Activated CD4-positive, alpha-beta T cell treated with anti-CD3 and anti-CD28 coated beads for 36 hours (primary cell): ENCODE data around the gene AK5. TPM values are rescaled to one million over a fixed set of nuclear protein-coding genes. Genes with fewer than 3 reads are reported as not detected.

Source experiments
- ATAC-seq: fragments of 200-7000 bp; cut with Tn5 transposase; one replicate; pipeline ENCODE4 v1.10.0; 2021; ENCODE audit warnings: mild to moderate bottlenecking, moderate library complexity
- CTCF ChIA-PET: fragments of 350-600 bp; sonication (Branson Sonifier 250); formaldehyde crosslinking; loops from one replicate; lab custom pipeline; 2021; ENCODE audit warnings: antibody characterized with exemption; lab: Charles Lee
- POLR2A ChIA-PET: fragments of 350-600 bp; sonication (Branson Sonifier 250); formaldehyde crosslinking; loops from one replicate; lab custom pipeline; 2021; ENCODE audit warnings: antibody characterized with exemption, inconsistent platforms; lab: Charles Lee
- DNase-seq: peaks from one replicate; pipeline ENCODE4 v3.0.0-alpha.2; 2020
- H3K27ac Mint-ChIP-seq: one replicate; pipeline ENCODE4 v1.8.0; 2021; ENCODE audit warnings: mixed read lengths
- H3K27me3 Mint-ChIP-seq: one replicate; pipeline ENCODE4 v1.8.0; 2021; ENCODE audit warnings: mixed read lengths
- H3K36me3 Mint-ChIP-seq: one replicate; pipeline ENCODE4 v1.8.0; 2021; ENCODE audit warnings: low read depth, mixed read lengths
- H3K4me1 Mint-ChIP-seq: one replicate; pipeline ENCODE4 v1.8.0; 2021; ENCODE audit warnings: mixed read lengths
- H3K4me3 Mint-ChIP-seq: one replicate; pipeline ENCODE4 v1.8.0; 2021; ENCODE audit warnings: mild to moderate bottlenecking, moderate library complexity, mixed read lengths
- H3K9me3 Mint-ChIP-seq: one replicate; pipeline ENCODE4 v1.8.0; 2021; ENCODE audit warnings: low read depth, mixed read lengths
- intact Hi-C, 2 experiments: fragments of 100-400 bp; cut with DNase I in 1 of 2; cut with micrococcal nuclease in 1 of 2; formaldehyde crosslinking; loops; one replicate each; pipeline versions ENCODE4 v1.14.2 to v1.15.1; 2022 to 2024; cut with DNase I, micrococcal nuclease
- total RNA-seq, 2 experiments: library from RNA; stranded (reverse); gene quantifications; one replicate each; pipeline ENCODE4 v1.2.3, GENCODE V29; 2021

The AK5 gene
- total RNA-seq, 2 experiments from 2014 or later = 9.9 TPM

DNA sequence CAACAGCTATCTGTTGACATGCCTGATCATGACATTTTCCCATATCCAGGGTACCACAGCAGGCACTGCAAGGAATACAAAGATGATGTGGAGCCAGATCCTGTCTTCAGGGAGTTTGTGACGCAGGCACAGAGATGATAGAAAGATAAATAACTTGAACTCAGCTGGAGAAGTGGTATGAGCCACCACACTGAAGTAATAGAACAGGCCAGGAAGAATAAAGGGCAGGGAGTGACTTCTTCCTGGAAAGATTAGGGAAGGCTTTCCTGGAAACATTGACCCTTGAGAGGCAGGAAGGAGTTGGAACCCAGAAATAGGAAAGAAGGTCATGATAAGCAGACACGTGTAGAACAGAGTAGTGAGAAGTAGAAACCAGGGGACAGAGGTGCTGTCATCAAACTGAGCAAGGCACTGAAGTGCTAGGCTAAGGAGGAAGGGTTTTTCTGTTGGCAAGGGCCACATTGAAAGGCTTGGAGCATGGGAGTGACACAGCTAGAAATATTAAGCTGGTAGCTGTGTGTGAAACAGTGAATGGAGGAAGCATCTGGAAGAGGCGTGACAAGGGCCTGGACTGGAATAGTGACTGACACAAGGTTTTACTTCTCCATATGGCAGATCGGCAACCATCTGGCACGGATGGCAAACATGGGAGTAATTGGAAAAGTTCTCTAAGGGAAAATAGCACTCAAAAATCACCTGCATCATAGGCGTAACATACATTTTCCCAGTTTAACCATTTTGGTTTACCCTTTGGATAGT, 68.4 kb downstream of the AK5 start:
- Mint-ChIP-seq H3K27ac (no peak overlapping the region), H3K4me1 (peaks cover 31% of the 10 kb centered on the region), H3K4me3 (no peak overlapping the region), H3K36me3 (peaks cover 5% of the 10 kb centered on the region), H3K9me3 (peaks cover 2% of the 10 kb centered on the region), H3K27me3 (no peaks in the 10 kb centered on the region)
- POLR2A ChIA-PET = no interaction called here
- intact Hi-C loops = no loop called here
- DNase-seq = no peak
- CTCF ChIA-PET = interaction anchor here (0.7 kb wide), 1 partner anchor 13 kb away, joined by 3 read pairs; no protein-coding TSS in a partner anchor
- ATAC-seq = no peak

DNA sequence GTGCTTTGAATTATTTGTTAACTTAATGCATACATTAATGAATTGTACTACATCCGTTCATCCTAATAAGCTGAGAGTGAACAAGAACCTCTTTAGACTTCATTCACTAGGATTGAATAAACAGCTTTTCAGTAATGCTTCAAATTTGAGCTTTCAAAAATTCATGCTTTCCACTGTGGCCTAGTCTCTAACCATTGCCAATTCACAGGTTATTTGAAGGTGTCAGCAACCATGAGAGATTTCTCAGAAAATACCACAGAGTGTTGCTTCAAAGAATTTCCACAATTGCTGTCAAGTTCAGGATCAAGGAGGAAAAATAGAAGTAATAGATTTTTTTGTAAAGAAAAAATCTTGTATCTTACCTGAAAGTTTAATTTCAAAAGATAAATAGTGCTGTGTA, 72.7 kb downstream of the AK5 start:
- Mint-ChIP-seq H3K4me3 (no peak overlapping the region), H3K9me3 (peaks cover 2% of the 10 kb centered on the region), H3K27me3 (no peaks in the 10 kb centered on the region), H3K36me3 (no peaks in the 10 kb centered on the region), H3K27ac (no peak overlapping the region), H3K4me1 (peaks cover 11% of the 10 kb centered on the region)
- DNase-seq = no peak
- CTCF ChIA-PET = interaction anchor here (0.6 kb wide), 1 partner anchor 73 kb away, joined by 4 read pairs; the partner anchor contains the start of gene AK5
- ATAC-seq = no peak
- POLR2A ChIA-PET = no interaction called here
- intact Hi-C loops = no loop called here

DNA sequence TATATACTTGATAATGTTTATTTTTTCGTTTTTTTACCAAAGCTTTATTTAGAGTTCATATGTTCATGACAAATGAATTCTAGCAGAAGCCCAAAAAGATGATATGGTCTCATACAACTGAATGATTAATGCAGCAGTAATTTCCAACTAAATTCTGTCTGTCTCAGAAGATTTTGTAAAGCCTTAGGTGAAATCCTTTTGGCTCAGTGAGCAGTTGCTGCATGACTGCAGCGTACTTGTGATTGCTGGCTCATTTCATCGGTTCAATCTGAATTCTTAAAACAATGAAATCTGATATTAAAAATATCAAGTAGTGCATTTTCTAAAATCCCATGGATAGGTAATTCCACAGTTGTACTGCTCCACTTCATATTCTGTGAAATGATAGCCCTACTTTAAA, 73.2 kb downstream of the AK5 start:
- ATAC-seq (no peak), DNase-seq (no peak)
- peaks cover 15% of the 10 kb centered on the region for H3K4me1 Mint-ChIP-seq
- H3K27me3 Mint-ChIP-seq = no peaks in the 10 kb centered on the region
- intact Hi-C loops = no loop called here
- no peak overlapping the region for H3K27ac Mint-ChIP-seq
- POLR2A ChIA-PET = no interaction called here
- CTCF ChIA-PET = interaction anchor here (0.6 kb wide), 1 partner anchor 73 kb away, joined by 4 read pairs; the partner anchor contains the start of gene AK5
- H3K9me3 Mint-ChIP-seq = peaks cover 2% of the 10 kb centered on the region
- H3K4me3 Mint-ChIP-seq = no peak overlapping the region
- no peaks in the 10 kb centered on the region for H3K36me3 Mint-ChIP-seq

DNA sequence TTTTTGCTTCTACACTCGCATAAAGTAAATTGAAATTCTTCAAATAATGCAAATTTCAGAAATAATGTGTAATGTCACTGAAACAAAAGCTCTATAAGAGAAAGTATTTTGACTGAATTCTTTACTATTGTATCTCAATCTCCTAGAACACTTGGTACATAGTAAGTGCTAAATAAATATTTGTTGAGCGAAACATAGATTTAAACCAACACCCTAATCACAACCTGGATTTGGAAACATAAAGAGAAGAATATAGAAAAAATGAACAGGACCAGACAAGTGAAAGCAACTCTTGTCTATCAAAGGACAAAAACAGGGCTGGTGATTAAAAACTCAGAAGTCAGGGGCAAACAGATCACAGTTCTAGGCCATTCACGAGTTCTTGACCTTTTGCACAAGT, 74.3 kb downstream of the AK5 start:
- Mint-ChIP-seq H3K9me3 (no peaks in the 10 kb centered on the region), H3K27ac (no peak overlapping the region), H3K36me3 (no peaks in the 10 kb centered on the region), H3K27me3 (no peaks in the 10 kb centered on the region), H3K4me1 (peaks cover 20% of the 10 kb centered on the region), H3K4me3 (no peak overlapping the region)
- ATAC-seq (no peak), DNase-seq (no peak)
- ChIA-PET POLR2A (no interaction called here), CTCF (no interaction called here)
- intact Hi-C loops = no loop called here

DNA sequence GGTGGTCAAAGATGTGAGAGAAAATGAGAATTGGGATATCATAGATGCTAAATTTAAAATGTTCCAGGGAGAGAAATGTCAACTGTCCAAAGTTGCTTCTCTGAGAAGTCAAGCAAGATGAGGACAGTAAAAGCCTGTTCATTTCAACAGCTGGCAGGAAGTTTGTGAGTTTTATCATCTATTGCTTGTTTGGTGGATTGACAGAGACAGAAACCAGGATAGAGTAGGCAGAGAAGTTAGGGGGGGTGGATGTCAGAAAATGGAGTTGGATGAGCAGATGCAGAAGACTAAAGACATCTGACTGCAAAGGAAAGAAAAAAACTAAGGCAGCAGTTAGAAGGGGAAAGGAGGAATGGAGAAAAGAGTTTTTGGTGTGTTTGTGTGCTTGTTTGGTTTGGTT, 78.4 kb downstream of the AK5 start:
- DNase-seq (no peak), ATAC-seq (no peak)
- no peaks in the 10 kb centered on the region for H3K27me3 Mint-ChIP-seq
- ChIA-PET POLR2A (no interaction called here), CTCF (no interaction called here)
- no peaks in the 10 kb centered on the region for H3K9me3 Mint-ChIP-seq
- H3K4me1 Mint-ChIP-seq = peaks cover 9% of the 10 kb centered on the region
- H3K36me3 Mint-ChIP-seq = no peaks in the 10 kb centered on the region
- no peak overlapping the region for H3K4me3 Mint-ChIP-seq
- intact Hi-C loops = no loop called here
- H3K27ac Mint-ChIP-seq = no peak overlapping the region

DNA sequence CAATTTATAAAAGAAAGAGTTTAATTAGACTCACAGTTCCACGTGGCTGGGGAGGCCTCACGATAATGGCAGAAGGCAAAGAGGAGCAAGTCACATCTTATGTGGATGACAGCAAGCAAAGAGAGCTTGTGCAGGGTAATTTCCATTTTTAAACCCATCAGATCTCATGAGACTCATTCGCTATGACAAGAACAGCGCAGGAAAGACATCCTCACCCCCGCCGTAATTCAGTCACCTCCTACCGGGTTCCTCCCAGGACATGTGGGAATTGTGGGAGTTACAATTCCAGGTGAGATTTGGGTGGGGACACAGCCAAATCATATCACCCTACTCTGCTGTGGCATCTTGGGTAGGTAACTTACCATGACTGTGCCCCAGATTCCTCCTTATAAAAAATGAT, 79.8 kb downstream of the AK5 start:
- no peaks in the 10 kb centered on the region for H3K9me3 Mint-ChIP-seq
- DNase-seq = no peak
- ChIA-PET CTCF (no interaction called here), POLR2A (no interaction called here)
- no peaks in the 10 kb centered on the region for H3K27me3 Mint-ChIP-seq
- H3K4me1 Mint-ChIP-seq = peaks cover 9% of the 10 kb centered on the region
- no peaks in the 10 kb centered on the region for H3K36me3 Mint-ChIP-seq
- intact Hi-C loops = no loop called here
- no peak overlapping the region for H3K4me3 Mint-ChIP-seq
- no peak for ATAC-seq
- H3K27ac Mint-ChIP-seq = no peak overlapping the region

DNA sequence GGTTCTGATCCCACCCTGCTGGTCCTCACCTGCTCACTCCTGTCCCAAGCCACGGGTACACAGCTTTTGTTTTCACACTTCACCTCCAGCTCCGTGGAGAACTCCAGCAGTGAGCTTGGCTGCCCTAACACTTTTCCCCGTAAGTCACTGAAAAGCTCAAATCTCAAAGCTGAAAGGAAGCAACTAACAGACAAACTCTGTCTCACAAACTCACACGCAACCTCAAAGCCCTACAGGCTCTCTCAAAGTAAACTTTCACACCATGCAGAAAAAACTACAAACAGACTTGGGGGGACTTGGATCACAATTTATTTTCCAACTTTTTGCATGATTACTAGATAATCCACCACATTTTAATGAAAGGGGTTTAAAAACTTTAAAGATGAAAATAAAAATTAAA, 88.3 kb downstream of the AK5 start:
- H3K9me3 Mint-ChIP-seq = no peaks in the 10 kb centered on the region
- ChIA-PET CTCF (no interaction called here), POLR2A (no interaction called here)
- DNase-seq (no peak), ATAC-seq (no peak)
- intact Hi-C loops = no loop called here
- no peak overlapping the region for H3K4me3 Mint-ChIP-seq
- peaks cover 24% of the 10 kb centered on the region for H3K4me1 Mint-ChIP-seq
- no peaks in the 10 kb centered on the region for H3K27me3 Mint-ChIP-seq
- no peaks in the 10 kb centered on the region for H3K36me3 Mint-ChIP-seq
- peak overlapping the region; percentile 60 for H3K27ac Mint-ChIP-seq

DNA sequence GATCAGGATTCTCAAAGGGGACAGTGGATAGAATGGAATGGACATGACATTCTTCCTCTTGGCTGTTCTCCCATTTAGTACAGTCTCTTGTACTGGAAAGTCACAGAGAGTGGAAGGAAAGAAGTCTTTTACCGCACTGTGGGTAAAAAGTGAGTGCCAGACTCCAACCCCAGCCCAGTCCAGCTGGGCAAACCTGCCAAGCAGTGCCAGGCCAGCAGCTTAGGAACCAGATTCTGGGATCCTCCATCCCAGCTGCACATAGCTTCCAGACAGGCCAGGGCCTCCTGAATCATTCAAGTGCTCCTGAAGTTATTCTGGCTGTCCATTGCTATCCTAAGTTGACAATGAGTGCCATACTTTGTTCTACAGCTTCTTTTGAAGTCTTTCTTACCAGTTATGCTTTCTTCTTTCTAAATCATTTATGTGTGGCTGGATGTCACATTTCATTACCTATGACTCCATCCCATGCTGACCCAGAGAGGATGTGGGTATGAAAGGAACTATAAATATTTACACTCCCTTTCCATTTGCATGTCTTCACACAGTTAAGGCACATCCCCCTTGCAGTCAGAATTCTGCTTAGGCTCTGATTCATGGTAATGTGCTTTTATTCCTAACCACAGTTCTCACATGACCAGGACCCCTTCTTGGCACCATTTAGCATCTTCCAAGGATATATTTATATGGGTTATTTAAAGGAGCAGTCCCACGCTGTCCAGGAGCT, 88.9 kb downstream of the AK5 start:
- ATAC-seq (peak; percentile 95), DNase-seq (peak; percentile 15)
- Mint-ChIP-seq H3K36me3 (no peaks in the 10 kb centered on the region), H3K9me3 (no peaks in the 10 kb centered on the region), H3K27me3 (no peaks in the 10 kb centered on the region), H3K27ac (no peak overlapping the region), H3K4me3 (no peak overlapping the region), H3K4me1 (peaks cover 24% of the 10 kb centered on the region)
- intact Hi-C loops = no loop called here
- ChIA-PET POLR2A (no interaction called here), CTCF (interaction anchor here (1.0 kb wide), 1 partner anchor 163 kb away, joined by 3 read pairs; no protein-coding TSS in a partner anchor)

DNA sequence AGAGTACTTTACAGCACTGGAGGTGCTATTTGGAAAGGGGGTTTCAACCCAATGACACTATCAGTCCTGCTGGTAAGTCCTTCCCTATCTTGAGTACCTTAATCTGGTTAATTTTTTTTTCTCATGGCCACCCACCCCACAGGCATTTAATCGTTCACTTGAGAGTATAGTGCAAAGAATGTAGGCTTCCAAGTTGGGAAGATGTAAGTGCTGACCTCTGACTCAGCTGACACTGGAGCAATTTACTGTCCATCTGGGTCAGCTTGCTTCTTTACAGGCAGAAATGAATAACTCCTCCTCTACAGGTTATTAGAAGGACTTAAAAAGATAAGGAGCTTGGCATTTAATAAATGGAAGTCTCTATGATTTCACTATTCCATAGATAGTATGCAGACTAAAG, 89.6 kb downstream of the AK5 start:
- no peak for DNase-seq
- intact Hi-C loops = no loop called here
- CTCF ChIA-PET = interaction anchor here (1.0 kb wide), 1 partner anchor 163 kb away, joined by 3 read pairs; no protein-coding TSS in a partner anchor
- no peak for ATAC-seq
- H3K9me3 Mint-ChIP-seq = no peaks in the 10 kb centered on the region
- no peak overlapping the region for H3K27ac Mint-ChIP-seq
- H3K36me3 Mint-ChIP-seq = no peaks in the 10 kb centered on the region
- no peaks in the 10 kb centered on the region for H3K27me3 Mint-ChIP-seq
- H3K4me3 Mint-ChIP-seq = no peak overlapping the region
- peaks cover 24% of the 10 kb centered on the region for H3K4me1 Mint-ChIP-seq
- POLR2A ChIA-PET = no interaction called here

DNA sequence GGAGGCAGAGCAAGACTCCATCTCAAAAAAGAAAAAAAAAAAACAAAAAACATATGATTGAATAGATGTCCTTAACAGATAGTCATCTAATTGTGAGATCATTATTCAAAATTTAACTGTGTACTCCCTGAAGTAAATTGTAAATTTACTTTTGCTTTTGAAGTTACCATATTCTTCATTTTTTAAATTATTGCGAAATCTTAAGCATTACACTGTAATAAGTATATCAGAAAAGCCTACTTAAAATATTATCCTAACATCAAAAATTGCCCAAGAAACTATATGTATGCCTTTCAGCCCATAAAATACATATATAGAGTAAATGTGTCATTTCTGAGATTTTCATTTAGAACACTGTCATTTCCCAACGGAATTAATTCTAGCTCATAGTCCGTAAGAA, 91.9 kb downstream of the AK5 start:
- intact Hi-C loops = no loop called here
- DNase-seq (no peak), ATAC-seq (no peak)
- H3K4me3 Mint-ChIP-seq = no peak overlapping the region
- H3K27ac Mint-ChIP-seq = no peak overlapping the region
- H3K27me3 Mint-ChIP-seq = no peaks in the 10 kb centered on the region
- CTCF ChIA-PET = no interaction called here
- no peaks in the 10 kb centered on the region for H3K9me3 Mint-ChIP-seq
- no peaks in the 10 kb centered on the region for H3K36me3 Mint-ChIP-seq
- H3K4me1 Mint-ChIP-seq = peaks cover 34% of the 10 kb centered on the region
- POLR2A ChIA-PET = no interaction called here

DNA sequence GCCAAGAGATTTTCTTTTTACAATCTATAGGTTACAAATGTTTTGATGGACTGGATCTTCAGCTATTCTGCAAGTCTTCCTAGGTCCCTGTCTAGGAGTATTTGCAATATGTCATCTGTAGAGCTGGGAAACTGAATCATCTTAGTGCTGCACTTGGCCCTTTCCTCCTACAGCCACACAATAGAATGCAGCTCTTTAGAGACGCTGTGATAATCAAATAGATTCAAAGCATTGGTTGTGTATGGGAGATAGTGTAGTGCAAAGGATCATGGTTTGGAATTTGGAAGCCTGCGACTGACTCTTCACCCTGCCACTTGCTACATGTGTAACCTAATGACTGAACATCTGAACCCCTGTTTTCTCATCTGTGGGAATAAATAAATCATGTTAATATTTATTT, 93.7 kb downstream of the AK5 start:
- ChIA-PET POLR2A (no interaction called here), CTCF (no interaction called here)
- Mint-ChIP-seq H3K27ac (no peak overlapping the region), H3K36me3 (no peaks in the 10 kb centered on the region), H3K9me3 (no peaks in the 10 kb centered on the region), H3K27me3 (no peaks in the 10 kb centered on the region), H3K4me1 (peaks cover 38% of the 10 kb centered on the region), H3K4me3 (no peak overlapping the region)
- intact Hi-C loops = no loop called here
- DNase-seq (no peak), ATAC-seq (no peak)

DNA sequence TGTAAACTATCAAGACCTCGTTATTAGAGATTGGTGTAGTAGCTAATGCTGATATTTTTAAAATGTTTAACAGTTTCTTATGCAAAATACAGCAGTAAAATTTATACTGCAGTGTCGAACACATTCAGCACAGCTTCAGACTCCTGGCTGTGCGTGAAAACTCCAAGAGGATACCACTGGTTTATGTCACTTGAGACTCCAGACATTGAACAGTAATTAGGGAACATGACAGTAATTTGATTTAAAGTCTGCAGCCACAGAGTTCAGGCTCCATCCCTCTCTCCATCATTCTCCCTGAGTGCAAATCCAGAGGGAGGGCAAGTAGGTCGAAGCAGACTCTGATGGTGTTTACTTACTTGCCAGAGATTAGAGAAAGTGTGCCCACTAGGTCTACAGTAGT, 94.2 kb downstream of the AK5 start:
- intact Hi-C loops = no loop called here
- no peak for DNase-seq
- CTCF ChIA-PET = no interaction called here

More for the DNA sequence above, 94.2 kb downstream of the AK5 start:
- ATAC-seq = no peak
- POLR2A ChIA-PET = no interaction called here
- Mint-ChIP-seq H3K27me3 (no peaks in the 10 kb centered on the region), H3K4me3 (no peak overlapping the region), H3K9me3 (no peaks in the 10 kb centered on the region), H3K4me1 (peaks cover 35% of the 10 kb centered on the region), H3K36me3 (no peaks in the 10 kb centered on the region), H3K27ac (no peak overlapping the region)
